ENCODE measurements around the gene METTL9.
"Not testable (repeated sequence)": the region's sequence is repeated elsewhere in the genome, so short reads cannot be mapped to it uniquely, and the experiment has no call there.

METTL9 gene

DNA sequence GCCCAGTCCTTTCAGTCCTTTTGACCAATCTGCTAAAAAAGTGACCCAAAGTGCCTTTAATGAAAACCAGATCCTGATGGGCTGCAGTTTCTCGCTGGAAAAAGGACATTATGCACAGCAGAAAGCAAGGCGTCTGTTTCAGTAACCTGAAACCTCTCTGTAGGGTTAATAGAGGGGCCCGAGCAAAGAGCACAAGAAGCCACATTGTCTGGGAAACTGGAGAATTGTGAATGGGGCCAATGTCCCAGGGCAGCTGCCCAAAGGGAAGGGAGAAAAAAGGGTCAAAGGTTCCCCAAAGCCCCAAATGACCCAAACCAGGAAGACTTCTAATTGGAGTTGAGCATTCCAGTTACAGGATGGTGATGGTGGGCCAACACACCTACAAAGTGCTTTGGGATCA lies 67.4 kb downstream of the METTL9 start:
- DNase-seq = no peak

- no peak for DNase-seq
Observed at GRCh38 chr16:21667575-21667974, 68.2 kb downstream of the METTL9 start.

GRCh38 chr16:21673469-21673868 lies 74.1 kb downstream of the METTL9 start:
- DNase-seq = no peak

- DNase-seq = not testable (repeated sequence)
Observed at GRCh38 chr16:21674456-21674855, 75.1 kb downstream of the METTL9 start.

- DNase-seq = not testable (repeated sequence)
Observed at GRCh38 chr16:21680714-21681113, 81.3 kb downstream of the METTL9 start.

- no peak for DNase-seq
Observed at GRCh38 chr16:21683184-21683583, 83.8 kb downstream of the METTL9 start.

GRCh38 chr16:21684199-21684598 lies 84.8 kb downstream of the METTL9 start:
- DNase-seq = no peak

GRCh38 chr16:21685034-21685455 lies 85.7 kb downstream of the METTL9 start:
- no peak for DNase-seq

- DNase-seq = no peak
Observed at GRCh38 chr16:21689107-21689506, 89.7 kb downstream of the METTL9 start.

DNA sequence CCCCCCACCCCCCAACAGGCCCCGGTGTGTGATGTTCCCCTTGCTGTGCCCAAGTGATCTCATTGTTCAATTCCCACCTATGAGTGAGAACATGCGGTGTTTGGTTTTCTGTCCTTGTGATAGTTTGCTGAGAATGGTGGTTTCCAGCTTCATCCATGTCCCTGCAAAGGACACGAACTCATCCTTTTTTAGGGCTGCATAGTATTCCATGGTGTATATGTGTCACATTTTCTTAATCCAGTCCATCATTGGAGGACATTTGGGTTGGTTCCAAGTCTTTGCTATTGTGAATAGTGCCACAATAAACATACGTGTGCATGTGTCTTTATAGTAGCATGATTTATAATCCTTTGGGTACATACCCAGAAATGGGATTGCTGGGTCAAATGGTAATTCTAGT lies 91.6 kb downstream of the METTL9 start:
- not testable (repeated sequence) for DNase-seq

DNA sequence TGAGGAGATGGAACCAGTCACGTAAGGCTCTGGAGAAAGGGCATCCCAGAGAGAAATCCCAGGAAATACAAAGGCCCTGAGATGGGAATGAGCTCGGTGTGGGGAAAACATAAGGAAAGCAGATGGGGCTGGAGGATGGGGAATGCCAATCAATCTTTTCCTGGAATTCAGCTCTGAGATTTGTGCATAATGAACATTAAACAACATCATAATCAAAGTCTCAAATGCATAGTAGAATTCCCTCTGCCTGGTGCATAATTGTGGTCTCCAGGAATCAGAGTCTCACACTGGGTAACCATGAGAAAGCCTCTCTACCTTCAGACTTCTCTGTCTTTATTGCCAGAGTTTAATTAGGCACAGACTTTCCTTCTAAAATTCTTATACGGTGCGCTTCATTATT lies 95.2 kb downstream of the METTL9 start:
- DNase-seq = no peak

GRCh38 chr16:21697032-21697431 lies 97.7 kb downstream of the METTL9 start:
- DNase-seq = no peak

- no peak for DNase-seq
Observed at GRCh38 chr16:21698169-21699032, 99.0 kb downstream of the METTL9 start.

DNA sequence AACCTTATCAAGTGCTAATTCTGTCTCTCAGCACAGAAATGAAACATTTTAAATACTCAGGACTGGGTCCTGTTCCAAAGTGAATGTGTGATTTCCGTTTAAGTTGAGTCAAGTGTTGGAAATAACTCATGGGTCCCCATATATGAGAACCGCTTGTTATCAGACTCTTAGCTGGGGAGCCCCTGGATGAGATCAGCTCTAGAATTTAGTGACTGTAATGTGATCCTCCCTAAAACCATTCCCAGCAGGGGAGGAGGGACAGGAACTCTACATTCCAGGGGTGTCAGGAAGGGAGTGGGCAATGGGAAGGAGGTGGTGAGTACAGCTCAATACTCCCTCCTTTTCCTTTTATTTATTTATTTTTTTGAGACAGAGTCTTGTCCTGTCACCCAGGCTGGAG lies 101.9 kb downstream of the METTL9 start:
- DNase-seq = no peak

GRCh38 chr16:21702276-21702675 lies 102.9 kb downstream of the METTL9 start:
- no peak for DNase-seq

GRCh38 chr16:21703156-21703555 lies 103.8 kb downstream of the METTL9 start:
- no peak for DNase-seq

GRCh38 chr16:21703589-21704174 lies 104.3 kb downstream of the METTL9 start:
- no peak for DNase-seq

- no peak for DNase-seq
Observed at GRCh38 chr16:21704266-21704665, 104.9 kb downstream of the METTL9 start.

- no peak for DNase-seq
Observed at GRCh38 chr16:21704733-21705132, 105.4 kb downstream of the METTL9 start.
